Thoracic aorta (tissue), 2 donors: ENCODE measurements around the gene OCA2. TPM values are rescaled to one million over a fixed set of nuclear protein-coding genes. Genes with fewer than 3 reads are reported as not detected.

Source experiments
- ATAC-seq: fragments of 150-250 bp; one replicate; pipeline ENCODE4 v1.8.0; 2017; ENCODE audit warnings: low read depth; ENCODE audit not compliant: insufficient number of reproducible peaks, low FRiP score
- DNase-seq: peaks from one replicate; pipeline ENCODE4 v3.0.0-alpha.2; 2020; ENCODE audit warnings: low spot score
- H3K27ac ChIP-seq, 2 donors: fragments of 200-600 bp; sonication (generic); 1 replicate in 1 of 2; 2 replicates in 1 of 2; pipeline ENCODE4 v1.5.1; 2016; ENCODE audit warnings: mild to moderate bottlenecking in 2 of 2, moderate library complexity in 2 of 2
- H3K27me3 ChIP-seq: fragments of 200-600 bp; sonication (generic); replicated peaks from 2 replicates; pipeline ENCODE4 v1.6.0; 2016; ENCODE audit warnings: mild to moderate bottlenecking; ENCODE audit not compliant: insufficient read depth
- H3K36me3 ChIP-seq: fragments of 200-600 bp; sonication (generic); one replicate; pipeline ENCODE4 v1.5.1; 2016
- H3K4me1 ChIP-seq, 2 donors: fragments of 200-600 bp; sonication (generic); 1 replicate in 1 of 2; 2 replicates in 1 of 2; pipeline versions ENCODE4 v1.5.1 to v1.6.0; 2016; ENCODE audit warnings: low read depth in 2 of 2, mild to moderate bottlenecking in 1 of 2; ENCODE audit not compliant: control insufficient read depth in 1 of 2
- H3K4me3 ChIP-seq: fragments of 200-600 bp; sonication (generic); 2 replicates; pipeline ENCODE4 v1.5.1; 2016; ENCODE audit warnings: mild to moderate bottlenecking
- H3K9me3 ChIP-seq: fragments of 200-600 bp; sonication (generic); 2 replicates; pipeline ENCODE4 v1.5.1; 2016
- total RNA-seq, 2 donors: library from RNA; depleted of rRNA; stranded (reverse); fragments of >200 nt; gene quantifications; one replicate each; pipeline versions ENCODE4 v1.1.0 to v1.2.3, GENCODE V29; 2016
- TF ChIP-seq, protein P1 (sequence below): fragments of 200-600 bp; sonication (generic); IDR thresholded peaks from one replicate; pipeline ENCODE4 v1.5.1; 2019; ENCODE audit warnings: antibody characterized with exemption

Gene OCA2
- total RNA-seq, 2 donors from 2014 or later = 8.0 to 14.8 TPM

DNA sequence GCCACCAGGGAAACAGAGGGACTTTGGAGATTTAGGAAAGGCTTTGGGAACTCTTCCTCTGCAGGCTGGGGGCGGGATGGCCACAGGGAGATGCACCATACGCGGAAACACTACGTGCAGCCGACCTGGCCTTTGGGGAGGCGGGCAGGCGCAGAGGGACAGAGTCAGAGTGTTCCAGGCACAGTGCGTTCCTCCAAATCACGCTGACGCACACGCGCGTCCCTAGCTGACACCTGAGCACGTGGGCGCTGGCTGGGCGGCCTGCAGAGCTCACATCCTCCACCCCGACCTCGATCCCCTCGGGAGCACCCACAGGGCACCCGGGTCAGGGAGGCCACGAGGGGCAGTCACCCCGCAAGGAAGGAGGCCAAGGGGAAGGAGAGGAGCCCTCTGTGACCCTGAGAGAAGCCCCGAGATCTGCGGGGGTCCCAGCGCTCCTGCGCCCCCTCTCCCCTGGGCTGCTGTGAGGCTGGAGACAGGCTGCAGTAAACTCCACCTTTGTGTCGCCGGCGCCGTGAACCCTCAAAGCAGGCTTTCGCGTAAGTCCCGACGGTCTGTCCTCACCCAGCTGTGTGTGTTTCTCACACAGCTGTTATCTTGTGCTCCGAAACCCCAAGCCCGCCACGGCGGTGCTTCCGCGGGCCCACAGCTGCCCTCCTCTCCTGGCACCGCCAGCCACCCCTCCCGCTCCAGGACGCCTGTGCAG is 196.3 kb downstream of the OCA2 start:
- ATAC-seq (no peak), DNase-seq (no peak)
- Histone ChIP-seq H3K27ac (no peak overlapping the region), H3K4me1 (no peaks in the 10 kb centered on the region), H3K27me3 (no peaks in the 10 kb centered on the region), H3K4me3 (no peak overlapping the region), H3K9me3 (no peaks in the 10 kb centered on the region), H3K36me3 (no peaks in the 10 kb centered on the region)
- TF ChIP-seq, protein P1, sequence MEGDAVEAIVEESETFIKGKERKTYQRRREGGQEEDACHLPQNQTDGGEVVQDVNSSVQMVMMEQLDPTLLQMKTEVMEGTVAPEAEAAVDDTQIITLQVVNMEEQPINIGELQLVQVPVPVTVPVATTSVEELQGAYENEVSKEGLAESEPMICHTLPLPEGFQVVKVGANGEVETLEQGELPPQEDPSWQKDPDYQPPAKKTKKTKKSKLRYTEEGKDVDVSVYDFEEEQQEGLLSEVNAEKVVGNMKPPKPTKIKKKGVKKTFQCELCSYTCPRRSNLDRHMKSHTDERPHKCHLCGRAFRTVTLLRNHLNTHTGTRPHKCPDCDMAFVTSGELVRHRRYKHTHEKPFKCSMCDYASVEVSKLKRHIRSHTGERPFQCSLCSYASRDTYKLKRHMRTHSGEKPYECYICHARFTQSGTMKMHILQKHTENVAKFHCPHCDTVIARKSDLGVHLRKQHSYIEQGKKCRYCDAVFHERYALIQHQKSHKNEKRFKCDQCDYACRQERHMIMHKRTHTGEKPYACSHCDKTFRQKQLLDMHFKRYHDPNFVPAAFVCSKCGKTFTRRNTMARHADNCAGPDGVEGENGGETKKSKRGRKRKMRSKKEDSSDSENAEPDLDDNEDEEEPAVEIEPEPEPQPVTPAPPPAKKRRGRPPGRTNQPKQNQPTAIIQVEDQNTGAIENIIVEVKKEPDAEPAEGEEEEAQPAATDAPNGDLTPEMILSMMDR = no peak

DNA sequence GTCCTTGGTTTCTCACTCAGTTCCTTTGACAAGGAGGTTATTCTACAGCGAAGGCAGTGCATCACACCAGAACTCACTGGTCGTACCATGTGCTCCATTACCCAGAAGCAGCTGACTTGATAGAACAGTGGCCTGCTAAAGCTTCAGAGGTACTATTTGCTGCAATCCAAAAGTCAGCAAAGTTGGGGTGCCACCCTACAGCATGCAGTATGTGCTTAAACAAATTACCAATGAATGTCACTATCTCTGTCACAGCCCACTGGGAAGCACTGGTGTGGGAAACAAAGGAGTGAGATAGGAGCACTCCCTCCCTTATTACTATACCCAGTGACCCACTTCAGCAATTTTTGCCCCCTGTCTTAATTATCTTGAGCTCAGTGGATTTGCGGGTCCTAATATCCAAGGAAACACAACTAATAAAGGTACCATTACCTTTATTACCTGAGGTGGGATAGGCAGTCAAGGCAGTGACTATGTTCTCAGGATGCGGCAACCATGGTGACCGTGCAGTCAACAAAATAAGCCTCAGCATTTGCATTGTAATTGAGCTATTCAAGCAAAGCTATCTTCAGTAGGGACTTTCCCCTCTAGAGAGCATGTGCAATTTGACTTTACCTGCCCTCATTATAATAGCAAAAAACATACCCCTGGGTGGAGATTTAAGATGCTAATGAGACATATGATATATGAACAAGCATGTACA is 199.4 kb downstream of the OCA2 start:
- no peak for ATAC-seq
- no peaks in the 10 kb centered on the region for H3K27me3 ChIP-seq
- TF ChIP-seq, protein P1 = no peak
- no peaks in the 10 kb centered on the region for H3K36me3 ChIP-seq
- no peak overlapping the region for H3K4me3 ChIP-seq
- DNase-seq = no peak
- H3K4me1 ChIP-seq = no peaks in the 10 kb centered on the region
- peaks cover 4% of the 10 kb centered on the region for H3K9me3 ChIP-seq
- H3K27ac ChIP-seq = no peak overlapping the region

DNA sequence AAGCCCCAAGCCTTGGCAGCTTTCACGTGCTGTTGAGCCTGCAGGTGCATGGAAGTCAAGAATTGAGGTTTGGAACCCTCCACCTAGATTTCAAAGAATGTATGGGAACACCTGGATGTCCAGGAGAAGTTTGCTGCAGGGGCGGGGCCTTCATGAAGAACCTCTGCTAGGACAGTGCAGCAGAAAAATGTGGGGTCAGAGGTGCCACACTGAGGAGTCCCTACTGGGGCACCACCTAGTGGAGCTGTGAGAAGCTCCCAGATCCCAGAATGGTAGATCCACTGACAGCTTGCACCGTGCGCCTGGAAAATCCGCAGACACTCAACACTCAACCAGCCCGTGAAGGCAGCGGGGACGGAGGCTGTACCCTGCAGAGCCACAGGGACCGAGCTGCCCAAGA is 201.6 kb downstream of the OCA2 start:
- peaks cover 8% of the 10 kb centered on the region for H3K9me3 ChIP-seq
- no peaks in the 10 kb centered on the region for H3K27me3 ChIP-seq
- no peaks in the 10 kb centered on the region for H3K36me3 ChIP-seq
- no peaks in the 10 kb centered on the region for H3K4me1 ChIP-seq
- TF ChIP-seq, protein P1 = no peak
- DNase-seq = no peak
- ATAC-seq = no peak
- no peak overlapping the region for H3K27ac ChIP-seq
- no peak overlapping the region for H3K4me3 ChIP-seq

DNA sequence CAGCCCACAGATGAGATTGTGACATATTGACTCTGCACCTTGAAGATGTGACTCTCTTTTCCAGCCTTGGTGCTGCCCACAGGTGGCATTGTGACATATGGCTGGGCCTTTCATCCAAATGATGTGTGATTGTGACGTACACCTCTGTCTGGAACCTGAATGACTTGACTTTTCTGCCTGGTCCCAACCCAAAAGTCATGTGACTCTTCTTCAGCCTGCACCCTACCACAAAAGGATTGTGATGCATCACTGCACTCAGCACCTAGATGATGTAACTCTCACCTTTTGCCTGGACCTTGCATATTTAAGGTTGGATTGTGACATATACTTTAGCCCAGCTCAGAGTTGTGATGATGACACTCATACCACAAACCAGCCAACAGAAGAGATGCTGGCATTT is 204.5 kb downstream of the OCA2 start:
- no peak overlapping the region for H3K27ac ChIP-seq
- H3K4me1 ChIP-seq = no peaks in the 10 kb centered on the region
- peaks cover 16% of the 10 kb centered on the region for H3K9me3 ChIP-seq
- no peak for ATAC-seq
- TF ChIP-seq, protein P1 = no peak
- no peaks in the 10 kb centered on the region for H3K36me3 ChIP-seq
- H3K4me3 ChIP-seq = no peak overlapping the region
- no peak for DNase-seq
- H3K27me3 ChIP-seq = no peaks in the 10 kb centered on the region

DNA sequence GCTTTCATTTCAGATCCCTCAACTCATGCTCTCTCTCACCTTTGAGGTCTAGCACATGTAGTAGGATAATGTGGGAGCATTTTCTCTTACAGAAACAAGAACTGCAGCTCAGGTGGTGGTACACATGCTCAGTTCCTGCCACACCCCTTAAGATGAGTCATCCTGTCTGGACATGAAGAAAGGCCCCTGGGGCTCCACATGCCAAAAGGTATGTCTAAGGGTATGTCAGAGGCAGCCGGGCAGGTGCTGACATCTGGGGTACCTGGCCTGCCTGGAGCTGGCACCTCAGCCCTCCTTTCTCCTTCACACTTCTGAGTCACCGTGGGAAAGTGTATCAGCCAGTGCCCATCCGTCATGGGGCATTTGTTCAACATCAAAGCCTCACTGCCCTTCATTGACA is 209.9 kb downstream of the OCA2 start:
- no peaks in the 10 kb centered on the region for H3K36me3 ChIP-seq
- ATAC-seq = no peak
- H3K4me3 ChIP-seq = no peak overlapping the region
- no peaks in the 10 kb centered on the region for H3K27me3 ChIP-seq
- TF ChIP-seq, protein P1 = no peak
- no peak for DNase-seq
- H3K27ac ChIP-seq = no peak overlapping the region
- peaks cover 13% of the 10 kb centered on the region for H3K9me3 ChIP-seq
- H3K4me1 ChIP-seq = no peaks in the 10 kb centered on the region
